BLaER1 treated with 17β-estradiol and CSF1 and Interleukin-3, amounts not matched to agents 10 nM and 100 nM (cell line): ENCODE results near the gene CALHM1.
A peak's percentile ranks its signal among the peaks of the same experiment; 100 is the strongest.

Experiments
- H3K27ac ChIP-seq, 11 experiments: shearing (Covaris generic); formaldehyde crosslinking; 2 replicates each; pipeline ENCODE4 v1.8.1; 2022
- H3K27me3 ChIP-seq, 11 experiments: shearing (Covaris generic); formaldehyde crosslinking; 2 replicates each; pipeline ENCODE4 v1.8.1; 2022
- H3K36me3 ChIP-seq, 11 experiments: shearing (Covaris generic); formaldehyde crosslinking; 2 replicates each; pipeline ENCODE4 v1.8.1; 2022
- H3K4me1 ChIP-seq, 10 experiments: shearing (Covaris generic); formaldehyde crosslinking; 2 replicates each; pipeline ENCODE4 v1.8.1; 2022
- H3K4me2 ChIP-seq, 11 experiments: shearing (Covaris generic); formaldehyde crosslinking; 2 replicates each; pipeline ENCODE4 v1.8.1; 2022
- H3K4me3 ChIP-seq, 10 experiments: shearing (Covaris generic); formaldehyde crosslinking; 2 replicates each; pipeline ENCODE4 v1.8.1; 2022
- H3K9ac ChIP-seq, 11 experiments: shearing (Covaris generic); formaldehyde crosslinking; 2 replicates each; pipeline ENCODE4 v1.8.1; 2022
- H3K9me3 ChIP-seq, 11 experiments: shearing (Covaris generic); formaldehyde crosslinking; replicated peaks in 1 of 11; 2 replicates each; pipeline ENCODE4 v1.8.1; 2022
- H4K20me1 ChIP-seq, 11 experiments: shearing (Covaris generic); formaldehyde crosslinking; 2 replicates each; pipeline ENCODE4 v1.8.1; 2022
- Cebpa-rat ChIP-seq, 11 experiments: shearing (Covaris generic); IDR thresholded peaks; 2 replicates each; pipeline ENCODE4 v1.8.1; 2022

CALHM1 gene

DNA sequence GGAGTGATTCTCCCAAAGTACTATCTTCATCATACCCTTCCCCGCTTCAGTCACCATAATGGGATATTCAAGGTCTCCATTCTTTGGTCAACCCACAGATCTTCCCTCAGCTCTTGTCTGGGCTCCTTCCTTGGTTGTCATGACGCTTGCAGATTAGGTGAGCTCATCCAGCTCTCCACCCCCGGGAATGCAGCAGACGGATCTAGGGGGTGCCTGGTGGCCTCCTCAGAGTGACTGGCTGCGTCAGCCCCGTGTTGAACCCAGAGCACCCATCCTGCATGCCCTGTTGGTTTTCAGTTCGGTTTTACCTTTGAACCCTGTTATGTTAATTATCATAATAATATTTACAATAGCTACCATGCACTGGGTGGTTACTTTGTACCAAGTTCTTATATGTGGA lies 41.2 kb upstream of the CALHM1 start:
- TF ChIP-seq Cebpa-rat (IDR thresholded peaks at IDR 0.05), result no peak
- Histone ChIP-seq H3K4me2 (peak overlapping the region in 3 of 11 experiments; percentile 38 to 79 (median 73); a peak in 5 of 22 replicates), H3K9ac (no peak overlapping the region), H3K36me3 (no peaks in the 10 kb centered on the region), H4K20me1 (peaks cover 0 to 3% (median 0%) of the 10 kb centered on the region in 11 experiments; a peak in 3 of 22 replicates), H3K4me3 (no peak overlapping the region), H3K9me3 (no peaks in the 10 kb centered on the region), H3K27ac (no peak overlapping the region), H3K4me1 (peaks cover 10 to 49% (median 19%) of the 10 kb centered on the region in 10 experiments), H3K27me3 (peaks cover 21 to 35% (median 29%) of the 10 kb centered on the region in 11 experiments)

DNA sequence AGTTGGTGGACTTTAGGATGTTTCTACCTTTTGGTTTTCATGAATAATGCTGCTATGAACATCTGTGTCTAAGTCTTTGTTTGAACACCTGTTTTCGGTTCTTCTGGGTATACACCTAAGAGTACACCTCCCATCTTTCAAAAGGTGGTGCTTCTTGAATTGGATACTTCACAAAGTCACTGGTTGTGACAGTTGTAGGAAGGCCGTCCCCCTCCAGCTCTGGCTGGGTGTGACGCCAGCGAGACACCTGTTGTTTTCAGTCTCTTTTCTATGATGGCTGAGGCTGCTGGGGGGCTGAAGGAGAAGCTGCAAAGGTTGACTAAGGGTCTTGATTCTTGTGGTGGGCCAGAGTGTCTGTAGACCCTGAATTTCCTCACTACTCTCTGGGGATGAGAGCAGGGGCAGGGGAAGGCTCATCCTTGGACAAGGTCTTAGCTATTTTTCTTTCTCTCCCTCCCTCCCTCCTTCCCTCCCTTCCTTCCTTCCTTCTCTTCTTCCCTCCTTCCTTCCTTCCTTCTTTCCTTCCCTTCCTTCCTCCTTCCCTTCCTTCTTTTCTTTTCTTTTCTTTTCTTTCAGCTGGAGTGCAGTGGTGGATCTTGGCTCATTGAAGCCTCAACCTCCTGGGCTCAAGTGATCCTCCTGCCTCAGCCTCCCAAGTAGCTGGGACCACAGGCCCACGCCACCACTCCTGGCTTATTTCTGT lies 40.4 kb upstream of the CALHM1 start:
- H4K20me1 ChIP-seq, result peaks cover 0 to 11% (median 0%) of the 10 kb centered on the region in 11 experiments; a peak in 6 of 22 replicates
- H3K27ac ChIP-seq, result no peak overlapping the region

GRCh38 chr10:103497161-103497915 lies 38.6 kb upstream of the CALHM1 start:
- no peak overlapping the region for H3K4me3 ChIP-seq
- no peak overlapping the region for H3K9ac ChIP-seq
- peaks cover 47 to 60% (median 54%) of the 10 kb centered on the region in 11 experiments for H3K27me3 ChIP-seq
- no peaks in the 10 kb centered on the region for H3K36me3 ChIP-seq
- no peak overlapping the region for H3K27ac ChIP-seq
- peaks cover 13 to 36% (median 16%) of the 10 kb centered on the region in 10 experiments for H3K4me1 ChIP-seq
- H3K9me3 ChIP-seq, result no peaks in the 10 kb centered on the region
- H3K4me2 ChIP-seq, result no peak overlapping the region
- H4K20me1 ChIP-seq, result peaks cover 0 to 18% (median 6%) of the 10 kb centered on the region in 11 experiments; a peak in 6 of 22 replicates
- TF ChIP-seq Cebpa-rat (IDR thresholded peaks at IDR 0.05), result no peak

More for the DNA sequence above, 40.4 kb upstream of the CALHM1 start:
- TF ChIP-seq Cebpa-rat (IDR thresholded peaks at IDR 0.05), result no peak
- Histone ChIP-seq H3K27me3 (peaks cover 29 to 43% (median 37%) of the 10 kb centered on the region in 11 experiments), H3K4me3 (no peak overlapping the region), H3K4me1 (peaks cover 7 to 46% (median 17%) of the 10 kb centered on the region in 10 experiments), H3K36me3 (no peaks in the 10 kb centered on the region), H3K4me2 (peak overlapping the region in 2 of 11 experiments; percentile 19 to 27; a peak in 1 of 22 replicates), H3K9me3 (no peaks in the 10 kb centered on the region), H3K9ac (no peak overlapping the region)

DNA sequence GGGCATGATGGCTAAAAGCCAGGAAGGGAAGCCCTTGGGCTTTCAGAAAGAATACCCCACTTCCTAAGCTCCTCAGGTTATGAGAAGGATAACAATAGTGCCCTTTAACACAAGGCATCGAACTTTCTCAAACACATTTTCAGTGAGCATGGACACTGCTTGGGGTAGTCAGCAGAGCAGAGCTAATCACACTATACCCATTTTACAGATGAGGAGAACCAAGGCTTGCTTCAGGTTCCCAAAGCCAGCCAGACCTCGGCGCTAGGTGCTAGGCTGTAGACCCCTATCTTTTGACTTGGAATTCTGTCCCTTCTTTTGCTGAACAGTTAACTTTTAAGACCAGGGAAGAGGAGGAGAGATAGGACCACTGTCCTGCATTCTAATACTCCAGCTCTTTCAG lies 36.6 kb upstream of the CALHM1 start:
- Histone ChIP-seq H4K20me1 (peaks cover 0 to 23% (median 6%) of the 10 kb centered on the region in 11 experiments; a peak in 6 of 22 replicates), H3K4me2 (no peak overlapping the region), H3K4me3 (no peak overlapping the region), H3K27ac (no peak overlapping the region), H3K27me3 (peaks cover 54 to 74% (median 66%) of the 10 kb centered on the region in 11 experiments), H3K9ac (no peak overlapping the region), H3K4me1 (peaks cover 18 to 28% (median 23%) of the 10 kb centered on the region in 10 experiments), H3K36me3 (no peaks in the 10 kb centered on the region), H3K9me3 (no peaks in the 10 kb centered on the region)
- TF ChIP-seq Cebpa-rat (IDR thresholded peaks at IDR 0.05), result no peak

DNA sequence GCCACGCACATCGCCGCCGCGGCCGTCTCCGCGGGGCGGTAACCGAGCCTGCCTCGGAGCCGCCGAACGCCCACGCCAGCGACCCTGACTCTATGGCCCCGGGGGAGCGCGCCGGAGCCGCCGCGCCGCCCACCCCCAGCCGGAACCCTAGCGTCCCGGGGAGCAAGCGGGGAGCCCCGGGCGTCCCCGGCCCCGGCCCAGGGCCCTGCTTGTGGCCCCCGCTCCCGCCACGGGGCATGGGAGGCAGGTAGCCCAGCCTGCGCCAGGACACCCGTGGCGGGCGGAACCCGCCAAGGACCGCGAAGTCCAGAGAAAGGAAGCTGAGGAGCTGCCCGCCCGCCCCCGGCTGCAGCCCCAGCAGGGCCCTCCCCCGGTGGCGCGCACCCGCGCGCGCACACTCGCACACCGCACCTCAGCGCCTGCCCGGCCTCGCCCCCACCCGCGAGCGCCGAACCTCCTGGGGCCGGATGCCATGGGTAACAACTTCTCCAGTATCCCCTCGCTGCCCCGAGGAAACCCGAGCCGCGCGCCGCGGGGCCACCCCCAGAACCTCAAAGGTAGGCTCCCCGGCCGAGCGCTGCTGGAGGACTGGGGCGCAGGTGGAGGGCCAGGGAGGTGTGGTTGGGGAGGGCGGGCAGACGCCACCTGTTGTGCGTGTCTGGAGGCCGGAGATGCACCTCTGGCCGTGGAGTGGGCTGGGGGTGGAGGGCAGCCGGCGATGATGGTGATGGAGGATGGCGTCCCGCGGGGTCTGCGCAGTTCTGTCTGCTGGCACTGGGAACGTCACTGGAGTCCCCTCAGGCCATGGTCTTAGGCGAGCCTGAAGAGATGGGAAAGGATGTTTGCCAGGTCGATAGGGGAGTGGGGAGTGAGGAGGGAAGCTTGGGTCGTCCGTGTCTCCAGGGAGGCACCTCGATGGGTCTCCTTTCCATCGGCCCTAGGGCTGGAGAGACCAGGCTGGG lies 35.5 kb upstream of the CALHM1 start:
- Histone ChIP-seq H3K4me2 (peak overlapping the region; percentile 96 to 100 (median 99)), H3K27me3 (peaks cover 54 to 73% (median 66%) of the 10 kb centered on the region in 11 experiments), H3K9ac (peak overlapping the region; percentile 45 to 73 (median 63); a peak in 20 of 22 replicates), H4K20me1 (peaks cover 0 to 23% (median 6%) of the 10 kb centered on the region in 11 experiments; a peak in 6 of 22 replicates), H3K27ac (no peak overlapping the region), H3K4me3 (peak overlapping the region; percentile 62 to 80 (median 70)), H3K4me1 (peaks cover 9 to 27% (median 22%) of the 10 kb centered on the region in 10 experiments; a peak in 17 of 20 replicates), H3K36me3 (no peaks in the 10 kb centered on the region), H3K9me3 (no peaks in the 10 kb centered on the region)
- no peak for TF ChIP-seq Cebpa-rat (IDR thresholded peaks at IDR 0.05)

DNA sequence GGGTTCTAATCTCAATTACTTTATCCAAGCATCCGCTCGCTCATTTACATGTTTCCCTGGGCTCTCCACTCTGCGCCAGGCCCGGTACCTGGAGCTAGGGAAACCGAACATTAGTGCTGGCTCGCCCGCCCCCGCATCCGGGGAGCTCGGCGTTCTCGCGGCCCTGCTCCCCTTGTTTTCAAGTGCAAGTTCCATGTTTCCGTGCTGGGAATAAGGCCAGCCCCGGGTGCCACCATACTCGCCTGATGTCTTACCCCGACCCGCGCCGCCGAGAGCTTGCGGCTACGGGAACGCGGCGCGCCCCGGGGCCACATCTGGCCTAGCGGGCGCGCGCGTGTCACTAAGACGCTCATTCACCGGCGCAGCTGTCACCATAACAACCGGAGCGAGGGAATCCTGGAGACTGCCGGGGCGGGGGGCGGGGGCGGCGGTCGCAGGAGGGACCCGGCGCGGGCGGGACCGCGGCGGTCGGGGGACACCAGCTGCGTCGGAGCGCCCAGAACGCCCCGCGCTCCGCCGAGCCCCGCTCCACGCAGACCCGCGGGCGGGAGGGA lies 34.7 kb upstream of the CALHM1 start, which contains the start of gene NEURL1:
TSS of gene NEURL1 (plus strand) at position 344 of the 554 bp plus-strand sequence. CDS start 683 bp downstream, outside the sequence.
- Histone ChIP-seq H3K4me2 (peak within 1 kb of the TSS; percentile 96 to 100 (median 99)), H3K36me3 (no peaks in the 10 kb centered on the region), H3K9me3 (no peaks in the 10 kb centered on the region), H3K27me3 (peaks cover 54 to 73% (median 66%) of the 10 kb centered on the region in 11 experiments), H3K4me1 (peaks cover 9 to 27% (median 21%) of the 10 kb centered on the region in 10 experiments; a peak in 17 of 20 replicates), H3K4me3 (peak within 1 kb of the TSS; percentile 62 to 80 (median 70)), H3K9ac (peak within 1 kb of the TSS; percentile 45 to 73 (median 63); a peak in 20 of 22 replicates), H3K27ac (no peak within 1 kb of the TSS), H4K20me1 (peaks cover 0 to 23% (median 6%) of the 10 kb centered on the region in 11 experiments; a peak in 6 of 22 replicates)
- no peak for TF ChIP-seq Cebpa-rat (IDR thresholded peaks at IDR 0.05)

GRCh38 chr10:103492655-103493261 lies 34.1 kb upstream of the CALHM1 start:
- H3K4me2 ChIP-seq, result peak overlapping the region; percentile 96 to 100 (median 99); a peak in 20 of 22 replicates
- H3K27ac ChIP-seq, result no peak overlapping the region
- no peaks in the 10 kb centered on the region for H3K36me3 ChIP-seq
- H3K9ac ChIP-seq, result no peak overlapping the region
- H3K4me1 ChIP-seq, result peaks cover 9 to 27% (median 21%) of the 10 kb centered on the region in 10 experiments; a peak in 17 of 20 replicates
- peak overlapping the region in 7 of 10 experiments; percentile 67 to 80 (median 71); a peak in 8 of 20 replicates for H3K4me3 ChIP-seq
- no peaks in the 10 kb centered on the region for H3K9me3 ChIP-seq
- peaks cover 0 to 23% (median 6%) of the 10 kb centered on the region in 11 experiments; a peak in 6 of 22 replicates for H4K20me1 ChIP-seq
- peaks cover 53 to 71% (median 63%) of the 10 kb centered on the region in 11 experiments for H3K27me3 ChIP-seq
- TF ChIP-seq Cebpa-rat (IDR thresholded peaks at IDR 0.05), result no peak
